ENCODE results near the gene ADIPOQ.
"Not testable (repeated sequence)": the region's sequence is repeated elsewhere in the genome, so short reads cannot be mapped to it uniquely, and the experiment has no call there.

Gene ADIPOQ

GRCh38 chr3:186826976-186827857 lies 15.3 kb upstream of the ADIPOQ start:
- DNase-seq: peak; percentile 61

- no peak for DNase-seq
Observed at GRCh38 chr3:186828340-186828739, 14.2 kb upstream of the ADIPOQ start.

DNA sequence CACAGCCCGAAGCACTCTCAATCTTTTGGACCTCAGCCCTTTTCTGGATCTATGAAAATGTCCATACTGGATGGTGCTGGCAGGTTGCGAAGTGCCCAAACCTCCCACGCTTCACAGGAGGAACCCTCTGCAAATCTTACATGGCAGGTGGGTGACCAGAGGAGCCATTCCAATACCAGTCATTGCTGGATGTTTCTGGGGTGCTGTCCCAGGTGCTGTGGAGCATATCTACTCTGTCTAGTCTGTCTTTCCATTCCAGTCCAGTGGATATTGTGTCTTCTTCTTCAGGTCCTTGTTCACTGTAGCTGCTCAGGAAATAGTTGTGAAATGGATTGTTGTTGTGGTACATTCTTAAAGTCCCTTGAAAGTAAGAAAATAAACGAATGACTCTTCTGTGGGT lies 10.7 kb upstream of the ADIPOQ start:
- DNase-seq: no peak

GRCh38 chr3:186832276-186832675 lies 10.2 kb upstream of the ADIPOQ start:
- DNase-seq: no peak

- no peak for DNase-seq
Observed at GRCh38 chr3:186839874-186840641, 2.5 kb upstream of the ADIPOQ start.

- no peak for DNase-seq
Observed at GRCh38 chr3:186841620-186842019, 890 bp upstream of the ADIPOQ start.

DNA sequence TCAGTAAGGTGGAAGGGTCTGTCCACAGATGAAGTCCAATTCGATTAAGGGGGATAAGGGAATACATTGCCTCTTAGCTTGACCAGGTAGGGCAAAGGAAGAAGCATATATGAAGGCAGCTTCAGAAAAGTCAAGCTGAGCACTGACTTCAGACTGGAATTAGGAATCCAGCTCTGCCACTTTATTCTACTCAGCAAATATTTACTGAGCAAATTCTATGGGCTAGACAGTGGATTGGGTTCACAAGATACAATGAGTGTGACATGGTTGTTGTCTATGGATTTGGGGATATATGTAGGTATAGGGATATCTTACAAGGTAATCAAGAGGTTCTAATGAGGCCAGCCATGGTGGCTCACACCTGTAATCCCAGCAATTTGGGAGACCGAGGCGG lies 526 bp downstream of the ADIPOQ start:
- no peak for DNase-seq

DNA sequence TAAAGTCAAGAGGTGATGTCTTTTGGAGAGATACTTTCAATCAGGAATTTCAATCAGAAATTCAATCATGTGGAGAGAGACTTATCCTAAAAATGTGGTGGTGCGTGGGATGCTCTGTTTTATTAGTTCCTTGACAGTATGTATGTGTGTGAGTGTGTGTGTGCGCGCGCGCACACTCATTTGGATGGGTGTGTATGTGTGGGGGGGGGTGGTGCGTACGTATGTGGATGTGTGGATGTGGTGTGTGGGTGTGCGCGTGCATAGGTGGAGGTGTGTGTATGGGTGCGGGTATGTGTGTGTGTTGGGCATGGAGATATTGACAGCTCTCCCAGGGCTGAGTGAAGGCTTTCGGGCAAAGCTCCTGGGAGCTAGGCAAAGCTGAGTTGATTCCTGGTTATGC lies 2.4 kb downstream of the ADIPOQ start:
- no peak for DNase-seq

- no peak for DNase-seq
Observed at GRCh38 chr3:186845756-186846155, 3.2 kb downstream of the ADIPOQ start.

- DNase-seq: no peak
Observed at GRCh38 chr3:186847437-186847836, 4.9 kb downstream of the ADIPOQ start.

DNA sequence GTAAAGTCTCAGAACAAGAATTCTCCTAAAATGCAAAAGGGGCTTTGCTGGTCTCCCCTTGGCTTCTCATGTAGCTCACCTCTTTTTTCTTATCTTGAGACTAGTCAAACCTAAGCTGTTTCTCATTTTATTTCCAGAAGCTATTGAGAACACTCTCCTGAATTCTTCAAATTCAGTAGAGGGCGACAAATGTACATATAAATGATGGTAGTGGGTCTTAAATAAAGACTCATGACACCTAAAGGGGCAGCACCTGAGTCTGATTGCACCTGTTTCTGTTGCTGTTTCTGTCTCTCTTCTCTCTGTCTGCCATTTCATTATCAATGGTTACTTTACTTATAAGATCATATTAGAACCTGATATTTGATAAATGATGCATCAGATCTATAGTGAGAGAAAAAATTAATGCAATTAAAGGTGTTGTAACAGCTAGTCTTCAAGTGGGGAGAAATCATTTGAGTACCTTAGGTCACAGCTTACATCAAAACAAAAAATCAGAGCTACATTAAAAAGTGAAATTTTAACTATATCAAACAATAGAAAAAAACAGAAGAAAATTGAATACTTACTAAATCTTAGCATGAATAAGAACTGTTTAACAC lies 7.0 kb downstream of the ADIPOQ start:
- peak; percentile 63 for DNase-seq

DNA sequence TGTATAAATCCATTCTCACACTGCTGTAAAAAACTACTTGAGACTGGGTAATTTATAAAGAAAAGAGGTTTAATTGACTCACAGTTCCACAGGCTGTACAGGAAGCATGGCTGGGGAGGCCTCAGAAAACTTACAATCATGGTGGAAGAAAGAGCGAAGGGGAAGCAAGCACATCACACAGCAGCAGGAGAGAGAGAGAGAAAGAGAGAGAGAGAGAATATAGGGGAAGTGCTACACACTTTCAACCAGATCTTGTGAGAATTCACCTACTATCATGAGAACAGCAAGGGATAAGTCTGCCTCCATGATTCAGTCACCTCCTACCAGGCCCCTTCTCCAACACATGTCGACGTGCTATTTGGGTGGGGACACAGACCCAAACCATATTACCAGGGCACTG lies 9.3 kb downstream of the ADIPOQ start:
- DNase-seq: not testable (repeated sequence)

GRCh38 chr3:186852994-186853393 lies 10.5 kb downstream of the ADIPOQ start:
- DNase-seq: no peak

DNA sequence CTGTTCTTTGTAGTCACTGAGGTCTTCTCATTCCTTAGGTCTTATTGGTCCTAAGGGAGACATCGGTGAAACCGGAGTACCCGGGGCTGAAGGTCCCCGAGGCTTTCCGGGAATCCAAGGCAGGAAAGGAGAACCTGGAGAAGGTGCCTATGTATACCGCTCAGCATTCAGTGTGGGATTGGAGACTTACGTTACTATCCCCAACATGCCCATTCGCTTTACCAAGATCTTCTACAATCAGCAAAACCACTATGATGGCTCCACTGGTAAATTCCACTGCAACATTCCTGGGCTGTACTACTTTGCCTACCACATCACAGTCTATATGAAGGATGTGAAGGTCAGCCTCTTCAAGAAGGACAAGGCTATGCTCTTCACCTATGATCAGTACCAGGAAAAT lies 11.6 kb downstream of the ADIPOQ start:
- DNase-seq: no peak

GRCh38 chr3:186854954-186855353 lies 12.4 kb downstream of the ADIPOQ start:
- DNase-seq: no peak

GRCh38 chr3:186857743-186858142 lies 15.2 kb downstream of the ADIPOQ start:
- DNase-seq: no peak

DNA sequence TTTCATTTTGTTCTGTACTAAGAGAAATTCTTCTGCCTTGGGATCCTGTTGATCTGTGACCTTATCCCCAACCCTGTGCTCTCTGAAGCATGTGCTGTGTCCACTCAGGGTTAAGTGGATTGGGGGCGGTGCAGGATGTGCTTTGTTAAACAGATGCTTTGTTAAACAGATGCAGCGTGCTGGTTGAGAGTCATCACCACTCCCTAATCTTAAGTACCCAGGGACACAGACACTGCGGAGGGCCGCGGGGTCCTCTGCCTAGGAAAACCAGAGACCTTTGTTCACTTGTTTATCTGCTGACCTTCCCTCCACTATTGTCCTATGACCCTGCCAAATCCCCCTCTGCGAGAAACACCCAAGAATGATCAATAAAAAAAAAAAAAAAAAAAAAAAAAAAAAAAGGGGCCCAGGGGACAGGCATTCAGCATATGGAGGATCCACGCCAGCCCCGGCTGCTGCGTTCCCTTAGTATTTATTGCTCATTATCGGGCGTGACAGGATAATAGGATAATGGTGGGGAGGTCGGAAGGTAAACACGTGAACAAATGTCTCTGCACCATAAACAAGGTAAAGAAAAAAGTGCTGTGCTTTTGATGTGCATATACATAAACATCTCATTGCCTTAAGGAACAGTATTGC lies 22.8 kb downstream of the ADIPOQ start:
- not testable (repeated sequence) for DNase-seq

- not testable (repeated sequence) for DNase-seq
Observed at GRCh38 chr3:186866095-186866494, 23.6 kb downstream of the ADIPOQ start.

- no peak for DNase-seq
Observed at GRCh38 chr3:186869253-186870100, 27.0 kb downstream of the ADIPOQ start.

DNA sequence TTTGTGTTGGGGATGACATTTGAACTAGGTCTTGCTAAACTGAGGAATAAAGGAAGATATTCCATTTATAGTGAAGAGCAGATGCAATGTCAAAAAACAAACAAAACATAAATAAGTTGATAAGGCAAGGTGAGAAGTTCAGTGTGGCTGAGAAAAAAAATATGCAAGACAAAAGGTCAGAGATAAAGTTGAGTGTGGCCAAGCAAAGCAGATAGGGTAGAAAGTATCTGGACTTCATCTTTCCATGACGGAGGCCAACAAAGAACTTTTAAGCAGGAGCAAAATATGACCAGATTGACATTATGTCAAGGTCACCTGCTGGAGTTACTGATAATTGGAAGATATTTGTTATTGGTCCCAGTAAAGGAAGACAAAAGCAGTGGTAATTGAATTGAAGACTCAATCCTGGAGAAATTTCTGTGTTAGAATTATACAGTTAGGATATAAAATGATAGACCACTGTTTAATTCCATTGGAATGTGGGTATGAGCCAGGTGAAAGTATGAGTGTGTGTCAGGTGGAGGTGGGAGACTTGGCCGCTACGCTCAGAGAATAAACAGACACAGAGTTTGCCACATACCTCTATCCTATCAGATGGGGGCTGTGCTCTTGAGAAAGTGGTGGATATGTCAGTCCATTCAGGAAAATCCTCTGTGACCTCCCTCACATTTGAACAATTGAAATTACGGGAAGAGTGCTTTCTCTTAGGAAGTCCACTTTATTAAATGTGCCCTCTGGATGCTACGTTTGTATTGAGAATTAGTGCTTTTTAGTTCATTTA lies 28.1 kb downstream of the ADIPOQ start:
- DNase-seq: no peak

DNA sequence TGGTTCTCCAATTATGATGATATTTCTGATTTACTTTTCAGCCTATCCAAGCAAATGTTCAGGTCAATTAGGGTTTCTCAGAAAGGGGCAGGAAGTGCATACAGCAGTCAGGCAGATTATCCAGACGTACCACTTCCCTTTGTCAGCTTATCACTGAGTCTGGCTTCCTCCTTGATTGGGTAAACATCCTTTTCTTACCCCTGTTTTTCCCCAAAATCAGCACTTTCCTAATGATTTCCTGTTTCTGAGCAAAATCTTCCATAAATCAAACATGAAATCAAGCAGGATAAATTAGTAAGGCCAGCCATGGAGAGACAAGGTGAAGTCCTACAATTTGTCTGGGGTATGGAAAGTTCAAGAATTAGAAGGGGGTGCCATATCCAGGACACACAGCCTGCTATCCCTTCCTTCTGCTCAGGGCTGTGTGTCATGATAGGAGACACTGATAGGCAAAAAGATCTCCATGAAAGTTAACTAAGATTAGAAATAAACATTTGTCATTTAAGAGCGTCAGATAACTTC lies 29.0 kb downstream of the ADIPOQ start:
- DNase-seq: no peak

Measured in NCI-H1436 treated with DMSO at 0.1 percent for 48 hours (cell line).